SKM-1 treated with dmso at 0.1 percent for 144 hours (cell line): ENCODE data around the gene IRF6.
A peak's percentile ranks its signal among the peaks of the same experiment; 100 is the strongest.

Source experiments
- DNase-seq: peaks from one replicate; lab custom pipeline; 2025; ENCODE audit not compliant: unreplicated experiment; lab: John Stamatoyannopoulos, UW

IRF6 gene

DNA sequence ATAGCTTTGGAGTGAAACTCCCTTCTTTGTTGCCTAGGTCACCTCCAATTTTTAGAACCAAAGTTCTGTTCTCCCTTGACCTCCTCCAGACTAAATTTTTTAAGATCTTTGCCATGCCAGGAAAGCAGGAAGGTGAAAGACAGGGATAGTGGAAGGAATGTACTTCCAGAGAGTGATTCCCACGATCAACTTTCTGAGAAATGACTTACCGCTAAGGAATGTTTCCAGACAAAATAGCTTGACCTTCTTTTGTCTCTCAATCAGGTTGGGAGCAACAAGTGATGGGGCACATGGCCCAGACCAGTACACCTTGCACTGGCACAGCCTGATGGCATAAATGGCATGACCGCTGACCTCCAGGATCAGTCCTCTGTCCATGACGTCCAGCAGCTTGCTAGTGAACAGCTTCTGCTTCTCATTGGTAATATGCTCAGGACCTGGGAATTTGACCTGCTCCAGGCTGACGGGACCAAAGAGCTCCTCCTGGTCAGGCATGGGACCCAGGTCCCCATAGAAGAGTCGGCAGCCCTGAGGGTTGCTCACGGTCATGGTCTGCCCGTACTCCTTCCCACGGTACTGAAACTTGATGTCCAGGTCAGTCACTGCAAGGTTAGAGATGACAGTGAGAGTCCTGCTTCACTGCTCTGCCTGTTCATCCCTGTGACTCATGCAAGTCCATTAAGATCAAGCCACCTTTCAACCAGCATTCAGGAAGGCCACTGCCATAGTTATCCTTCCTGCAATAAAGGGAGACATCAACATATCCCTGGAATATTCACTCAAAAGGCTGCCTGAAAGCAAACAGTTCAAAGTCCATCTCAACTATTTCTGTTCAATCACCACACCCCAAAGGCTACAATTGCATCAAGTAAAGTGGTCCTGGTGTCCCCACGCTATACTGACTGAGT is 15.4 kb downstream of the IRF6 start:
- no peak for DNase-seq

DNA sequence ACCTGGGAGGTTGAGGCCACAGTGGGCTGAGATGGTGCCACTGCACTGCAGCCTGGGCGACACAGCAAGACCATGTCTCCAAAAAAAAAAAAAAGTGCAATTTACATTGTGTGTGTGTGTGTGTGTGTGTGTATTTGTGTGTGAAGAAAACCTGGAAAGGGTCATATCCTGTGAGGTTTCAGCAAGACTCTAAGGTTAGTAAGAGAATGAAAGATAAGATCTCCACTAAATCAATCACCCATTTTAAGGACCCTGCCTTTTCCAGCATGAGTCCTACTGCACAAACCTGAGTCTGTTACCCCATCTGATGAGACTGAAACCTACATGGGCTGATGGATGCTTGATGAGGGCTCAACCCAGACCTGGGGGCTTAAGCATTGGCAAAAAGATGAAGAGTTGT is 16.7 kb downstream of the IRF6 start:
- DNase-seq: no peak

DNA sequence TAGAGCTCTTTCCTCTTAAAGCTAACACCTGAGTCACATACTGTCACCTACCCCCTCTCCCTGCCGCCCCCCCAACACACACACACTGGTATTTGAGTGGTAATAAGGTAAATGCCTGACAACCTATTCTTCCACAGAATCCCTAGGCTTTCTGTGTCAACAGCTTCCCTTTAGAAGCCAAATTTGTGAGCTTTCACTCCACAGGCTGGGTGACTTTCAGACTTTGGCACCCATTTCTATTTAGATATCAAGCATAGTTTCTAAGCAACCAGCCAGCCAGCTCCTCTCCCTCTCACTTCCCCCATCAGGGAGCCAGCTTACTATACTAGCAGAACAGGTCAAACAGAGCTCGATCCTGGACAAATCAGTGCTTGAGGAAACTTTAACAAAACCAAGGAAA is 18.4 kb downstream of the IRF6 start:
- no peak for DNase-seq

DNA sequence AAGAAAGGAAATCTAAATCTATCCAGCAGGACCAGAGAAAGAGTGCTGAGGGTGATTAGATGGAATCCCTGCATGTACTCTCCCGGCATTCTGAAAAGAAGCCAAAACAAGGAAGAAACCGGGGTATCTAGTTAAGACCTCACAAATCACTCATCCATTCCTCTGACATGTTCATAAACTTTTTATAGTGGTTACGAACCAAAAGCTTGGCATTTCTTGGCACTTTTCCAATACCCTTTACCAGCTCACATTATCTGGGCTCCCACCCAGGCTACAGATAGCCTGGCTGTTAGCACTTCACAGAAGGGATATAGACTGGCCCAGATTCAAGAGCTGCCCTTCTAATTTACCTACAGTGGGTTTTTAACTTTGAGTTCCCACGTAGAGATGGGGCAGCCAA is 19.8 kb downstream of the IRF6 start:
- DNase-seq: no peak

DNA sequence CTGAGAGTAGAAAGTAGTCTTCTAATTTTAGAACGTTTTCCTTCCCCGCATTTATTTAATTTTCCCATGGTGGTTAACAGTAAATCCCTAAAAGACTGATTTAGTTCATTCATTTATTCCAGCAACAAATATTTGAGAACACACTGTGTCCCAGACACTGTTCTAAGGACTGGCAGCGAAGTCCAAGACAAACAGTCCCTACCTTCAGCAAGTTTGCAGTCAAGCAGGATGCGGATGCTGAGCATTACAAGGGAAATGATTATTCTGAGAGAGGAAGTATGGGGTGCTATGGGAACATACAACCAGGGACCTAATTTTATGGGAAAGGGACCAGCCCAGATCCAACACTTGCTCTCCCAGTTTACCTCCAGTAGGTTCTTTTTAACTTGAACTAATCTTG is 20.4 kb downstream of the IRF6 start:
- no peak for DNase-seq

DNA sequence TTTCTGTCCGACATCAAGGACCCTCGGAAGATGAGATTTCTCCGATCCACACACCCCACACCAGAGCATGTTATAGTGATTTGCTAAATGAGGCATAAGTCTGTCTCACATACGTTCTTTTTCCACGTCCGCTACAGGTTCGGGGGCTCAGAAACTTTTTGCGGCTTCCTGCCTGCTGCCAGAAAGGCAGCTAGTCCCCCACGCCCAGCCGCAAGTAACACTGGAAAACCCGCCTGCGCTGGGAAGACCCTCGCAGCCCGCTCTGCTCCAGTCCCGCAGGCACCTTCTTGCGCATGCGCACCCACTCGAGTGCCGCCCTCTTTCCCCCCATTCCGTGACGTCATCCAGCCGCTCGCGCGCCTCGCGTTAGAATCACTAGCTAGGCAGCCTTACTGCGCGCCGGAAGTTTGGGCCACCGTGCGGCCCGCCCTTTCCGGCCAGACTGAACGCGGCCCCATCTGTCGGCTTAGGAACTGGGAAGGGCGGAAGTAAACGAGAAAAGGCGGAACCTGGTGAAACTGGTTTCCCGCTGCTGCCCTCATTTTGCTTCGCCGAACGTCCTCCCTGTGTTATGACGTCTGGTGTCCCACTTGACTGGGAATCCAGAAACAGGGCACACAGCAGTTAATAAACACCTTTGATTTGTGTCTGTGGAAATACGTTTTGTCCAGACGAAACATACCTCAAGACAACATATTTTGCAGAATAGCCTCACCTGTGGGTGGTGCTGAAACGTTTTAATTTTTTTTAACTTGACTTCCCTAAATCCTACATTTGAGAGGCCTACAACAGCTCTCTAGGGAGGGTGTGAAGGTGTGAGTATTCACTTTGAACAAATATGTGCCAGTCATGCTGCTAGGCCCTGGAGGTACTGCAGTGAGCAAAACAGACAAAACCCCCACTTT is 21.4 kb downstream of the IRF6 start, which contains the start of gene C1orf74:
C1orf74 (minus strand) TSS at position 295 of the 905 bp plus-strand sequence. CDS start 925 bp downstream, outside the sequence.
- DNase-seq: peak; percentile 99

DNA sequence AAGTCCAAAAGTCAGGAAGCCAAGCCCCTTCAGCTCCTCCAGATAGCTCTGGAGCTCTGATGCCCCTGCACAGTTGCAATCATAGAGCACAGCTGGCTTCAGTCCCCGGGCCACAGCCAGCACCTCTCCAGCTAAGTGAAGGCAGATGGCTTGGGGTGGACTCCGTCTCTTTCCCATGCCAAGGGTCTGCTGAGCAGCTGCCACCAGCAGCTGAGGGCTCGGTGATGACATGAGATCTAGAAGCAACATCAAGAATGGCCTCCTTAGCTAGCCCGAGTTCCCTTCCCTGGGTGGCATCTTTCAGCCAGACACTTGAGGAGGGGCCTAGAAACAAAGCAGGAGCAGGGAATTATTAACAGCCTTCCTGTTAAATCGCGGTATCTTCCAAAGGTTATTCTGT is 22.6 kb downstream of the IRF6 start:
- no peak for DNase-seq

DNA sequence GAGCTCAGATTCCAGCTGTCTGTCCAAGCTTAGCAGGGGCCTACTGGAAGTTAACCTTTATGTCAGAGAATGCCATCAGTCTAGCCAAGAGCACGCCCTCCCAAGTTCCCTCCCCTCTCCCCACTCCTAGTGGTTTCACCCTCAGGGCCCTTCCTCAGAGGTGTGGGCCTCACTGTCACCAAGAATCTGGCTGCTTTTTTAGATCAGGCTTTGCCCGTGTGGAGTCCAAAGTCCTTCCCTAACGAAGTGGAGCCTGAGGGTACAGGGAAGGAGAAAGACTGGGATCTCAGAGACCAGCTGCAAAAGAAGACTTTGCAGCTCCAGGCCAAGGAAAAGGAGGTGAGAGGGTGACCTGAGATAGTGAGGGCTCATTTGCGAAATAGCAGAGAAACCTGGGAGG is 25.7 kb downstream of the IRF6 start:
- no peak for DNase-seq

DNA sequence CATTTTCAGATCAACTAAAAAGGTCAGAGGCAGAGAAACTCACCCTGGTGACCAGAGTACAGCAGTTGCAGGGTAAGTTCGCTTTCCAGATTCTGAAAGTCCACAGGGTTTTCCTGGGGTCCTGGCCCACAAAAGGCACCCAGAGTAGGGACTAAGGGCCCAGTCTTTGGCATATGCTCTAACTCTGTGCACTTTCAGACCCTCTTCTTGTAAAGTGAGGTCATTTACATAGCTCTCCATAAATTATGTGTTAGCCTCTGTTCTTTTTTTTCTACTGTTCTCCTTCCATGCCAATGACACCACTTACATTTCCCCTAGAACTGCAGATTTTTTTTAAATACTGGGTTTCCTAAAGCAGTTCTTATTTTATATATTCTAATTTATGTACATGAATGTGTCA is 27.8 kb downstream of the IRF6 start:
- no peak for DNase-seq

DNA sequence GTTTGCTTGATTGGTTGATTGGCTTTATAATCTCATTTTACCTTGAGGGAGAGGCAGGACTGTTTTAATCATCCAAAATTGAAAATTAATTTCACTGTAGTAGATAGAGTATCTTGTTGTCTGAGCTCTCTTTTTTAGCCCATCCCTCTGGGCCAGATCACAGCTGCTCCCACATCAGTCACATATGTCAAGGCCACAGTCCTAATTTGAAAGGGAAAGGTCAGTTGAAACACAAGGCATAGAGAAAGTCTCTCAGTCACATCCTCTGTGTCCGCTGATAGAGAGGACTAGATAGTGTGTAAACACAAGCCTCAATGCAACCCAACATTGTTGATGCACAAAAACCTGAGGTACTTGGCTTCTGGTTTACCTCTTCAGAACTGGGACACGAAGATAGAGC is 28.4 kb downstream of the IRF6 start:
- DNase-seq: no peak

DNA sequence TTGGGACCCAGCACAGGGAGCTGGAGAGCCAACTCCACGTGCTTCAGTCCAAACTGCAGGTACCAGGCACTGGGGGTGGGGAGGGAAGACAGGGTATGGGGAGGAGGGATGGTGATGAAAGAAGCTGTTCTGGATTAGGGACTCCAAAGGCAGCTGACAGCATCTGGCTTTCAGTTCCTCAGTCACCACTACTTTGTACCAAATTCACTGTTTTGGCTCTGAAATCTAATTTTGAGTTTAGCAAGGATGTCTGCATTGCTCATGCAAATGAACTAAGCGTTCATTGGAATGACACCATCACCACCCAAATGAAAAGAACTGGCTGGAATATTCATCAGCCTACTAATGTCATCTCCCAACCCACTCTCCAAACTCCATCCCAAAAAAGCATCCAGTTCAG is 30.3 kb downstream of the IRF6 start:
- DNase-seq: no peak

DNA sequence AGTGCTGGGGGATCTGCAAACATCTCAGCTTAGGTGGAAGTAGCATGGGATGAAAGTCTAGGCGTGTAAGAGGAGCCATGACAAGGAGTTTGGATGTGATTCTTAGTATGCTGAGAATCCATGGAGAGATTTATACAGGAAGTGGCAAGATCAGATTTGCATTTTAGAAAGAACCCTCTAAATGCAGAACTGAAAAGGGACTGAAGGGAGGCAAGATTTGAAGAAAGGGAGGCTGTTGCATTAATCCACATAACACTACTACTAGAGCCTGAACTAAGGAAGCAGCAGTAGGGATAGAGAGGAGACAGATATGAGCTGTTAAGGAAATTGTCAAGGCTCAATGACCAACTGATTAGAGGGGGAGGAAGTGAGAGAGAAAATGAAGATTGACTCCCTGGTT is 31.4 kb downstream of the IRF6 start:
- no peak for DNase-seq

DNA sequence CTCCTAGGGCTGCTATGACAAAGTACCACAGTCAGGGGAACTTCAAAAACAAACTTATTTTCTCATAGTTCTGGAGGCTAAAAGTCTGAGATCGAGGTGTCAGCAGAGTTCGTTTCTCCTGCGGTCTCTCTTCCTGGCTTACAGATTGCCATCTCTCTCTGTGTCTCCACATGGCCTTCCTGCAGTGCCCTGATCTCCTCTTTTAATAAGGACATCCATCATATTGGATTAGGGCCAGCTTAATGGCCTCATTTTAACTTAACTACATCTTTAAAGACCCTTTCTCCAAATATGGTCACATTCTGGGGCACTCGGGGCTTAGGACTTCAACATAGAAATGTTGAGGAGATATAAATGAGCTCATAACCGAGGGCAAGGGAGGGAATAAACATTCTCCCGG is 33.8 kb downstream of the IRF6 start:
- DNase-seq: no peak

DNA sequence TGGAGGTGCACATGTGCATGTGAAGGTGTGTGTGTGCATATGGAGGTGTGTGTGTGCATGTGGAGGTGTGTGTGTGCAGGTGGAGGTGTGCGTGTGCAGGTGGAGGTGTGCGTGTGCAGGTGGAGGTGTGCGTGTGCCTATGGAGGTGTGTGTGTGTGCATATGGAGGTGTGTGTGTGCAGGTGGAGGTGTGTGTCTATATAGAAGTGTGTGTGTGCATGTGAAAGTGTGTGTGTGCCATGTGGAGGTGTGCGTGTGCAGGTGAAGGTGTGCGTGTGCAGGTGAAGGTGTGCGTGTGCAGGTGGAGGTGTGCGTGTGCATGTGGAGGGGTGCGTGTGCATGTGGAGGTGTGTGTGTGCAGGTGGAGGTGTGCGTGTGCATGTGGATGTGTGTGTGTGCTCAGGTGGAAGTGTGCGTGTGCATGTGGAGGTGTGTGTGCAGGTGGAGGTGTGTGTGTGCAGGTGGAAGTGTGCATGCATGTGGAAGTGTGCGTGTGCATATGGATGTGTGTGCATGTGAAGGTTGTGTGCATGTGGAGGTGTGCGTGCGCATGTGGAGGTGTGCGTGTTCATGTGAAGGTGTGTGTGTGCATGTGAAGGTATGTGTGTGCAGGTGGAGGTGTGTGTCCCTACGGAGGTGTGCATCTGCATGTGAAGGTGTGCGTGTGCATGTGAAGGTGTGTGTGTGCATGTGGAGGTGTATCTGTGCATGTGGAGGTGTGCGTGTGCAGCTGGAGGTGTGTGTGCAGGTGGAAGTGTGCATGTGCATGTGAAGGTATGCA is 35.1 kb downstream of the IRF6 start:
- DNase-seq: no peak

DNA sequence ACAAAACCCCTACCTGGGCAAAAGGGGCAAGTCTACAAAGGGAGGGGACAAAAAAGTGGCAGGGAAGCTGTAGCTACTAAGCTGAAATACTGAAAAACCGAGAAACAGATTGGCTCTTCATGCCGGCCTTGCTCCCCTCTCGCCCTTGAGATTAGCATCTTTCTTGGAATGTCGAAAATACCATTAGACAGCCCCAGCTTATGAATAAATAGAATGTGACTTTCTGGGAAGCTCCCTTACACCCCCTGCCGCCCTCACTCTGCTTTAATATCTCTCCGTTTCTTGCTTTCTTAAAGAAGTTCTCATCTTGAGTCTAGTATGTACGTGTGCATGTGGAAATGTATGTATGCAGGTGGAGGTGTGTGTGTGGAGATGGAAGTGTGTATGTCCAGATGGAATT is 36.0 kb downstream of the IRF6 start:
- DNase-seq: peak; percentile 34

DNA sequence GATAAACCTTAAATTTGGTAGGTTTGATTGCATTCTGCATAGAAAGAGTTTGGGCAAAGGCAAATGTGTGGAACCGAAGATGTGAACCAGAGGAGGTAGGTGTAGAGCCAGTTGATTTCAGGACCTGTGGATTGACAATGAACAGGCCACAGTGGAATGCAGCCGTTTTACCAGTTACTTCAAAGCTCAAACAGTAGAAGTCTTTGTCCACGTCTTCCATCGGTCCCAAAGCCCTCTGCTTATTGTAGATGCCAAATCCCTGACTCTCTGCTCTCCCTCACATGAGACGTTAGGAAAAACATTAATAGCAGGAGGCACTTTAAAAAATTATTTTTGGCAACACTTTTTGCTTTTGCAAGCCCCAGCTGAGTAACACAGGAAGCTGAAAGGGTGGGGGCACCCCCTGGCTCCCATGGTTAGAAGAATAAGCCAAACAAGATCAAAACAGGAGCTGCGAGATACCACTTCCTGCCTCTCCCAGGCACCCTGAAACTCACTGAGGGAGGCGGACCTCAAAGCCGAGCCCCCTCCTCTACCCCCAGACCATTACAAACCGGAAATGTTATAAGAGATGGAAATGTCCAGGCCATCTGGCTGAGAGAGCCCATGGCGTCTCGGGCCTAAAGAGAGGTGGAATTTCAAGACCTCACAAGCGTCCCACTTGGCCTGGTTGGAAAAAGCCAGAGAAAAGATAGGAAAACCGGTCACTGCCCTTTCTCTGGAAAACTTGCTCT is 36.6 kb downstream of the IRF6 start:
- DNase-seq: peak; percentile 81

DNA sequence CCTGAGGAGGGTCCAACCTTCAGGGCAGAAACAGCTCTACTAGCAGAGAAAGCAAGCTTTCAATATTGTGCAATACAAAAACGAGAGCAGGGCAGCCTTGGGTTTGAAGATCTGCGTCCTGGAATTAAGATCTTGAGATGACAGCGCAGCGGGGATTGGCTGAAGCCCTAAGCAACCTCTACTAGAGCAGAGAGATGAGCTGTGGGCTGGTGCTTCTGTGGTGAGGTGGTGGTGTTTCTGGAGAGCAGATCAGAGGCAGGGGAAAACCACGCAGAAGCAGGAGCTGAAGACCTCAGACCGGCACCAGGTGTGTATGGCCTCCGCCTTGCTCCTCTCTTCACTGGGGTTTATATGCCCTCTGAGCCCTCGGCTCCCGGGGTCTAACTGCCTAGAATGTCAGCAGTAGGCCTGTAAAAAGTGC is 37.6 kb downstream of the IRF6 start:
- peak; percentile 55 for DNase-seq

DNA sequence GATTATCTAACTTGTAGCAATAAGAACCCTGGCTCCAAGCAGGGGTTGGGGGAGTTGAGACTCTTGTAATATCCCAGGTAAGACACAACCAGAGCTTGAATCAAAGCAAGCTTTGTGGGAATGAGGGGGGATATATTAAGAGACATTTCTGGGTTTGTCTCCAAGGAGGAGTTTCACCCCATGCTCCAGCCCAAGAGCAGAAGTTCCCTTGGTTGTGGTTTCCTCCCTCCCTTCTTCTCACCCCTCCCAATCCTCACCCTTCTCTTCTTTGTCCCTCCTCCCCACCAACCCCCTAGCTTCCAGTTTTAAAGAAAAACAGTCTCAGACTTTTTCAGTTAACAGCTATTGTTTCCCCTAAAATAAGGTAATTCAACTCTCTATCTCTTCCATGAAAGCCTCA is 38.2 kb downstream of the IRF6 start:
- DNase-seq: peak; percentile 69

DNA sequence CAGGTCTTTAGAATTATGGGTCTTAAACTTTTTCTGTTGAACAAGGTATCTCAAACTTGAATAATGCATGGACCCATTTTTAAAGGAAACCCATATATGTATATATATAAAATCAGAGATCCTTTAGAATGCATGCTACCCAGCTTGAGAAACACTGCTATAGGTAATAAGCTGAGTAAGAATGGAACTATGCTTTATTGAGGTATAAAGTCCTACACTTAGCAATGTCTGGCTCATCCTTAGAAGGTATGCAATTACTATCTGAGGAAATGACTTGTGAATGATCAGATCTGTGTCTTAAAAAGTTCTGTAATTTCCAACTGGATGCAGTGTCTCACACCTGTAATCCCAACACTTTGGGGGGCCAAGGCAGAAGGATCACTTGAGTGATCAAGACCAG is 38.8 kb downstream of the IRF6 start:
- no peak for DNase-seq

DNA sequence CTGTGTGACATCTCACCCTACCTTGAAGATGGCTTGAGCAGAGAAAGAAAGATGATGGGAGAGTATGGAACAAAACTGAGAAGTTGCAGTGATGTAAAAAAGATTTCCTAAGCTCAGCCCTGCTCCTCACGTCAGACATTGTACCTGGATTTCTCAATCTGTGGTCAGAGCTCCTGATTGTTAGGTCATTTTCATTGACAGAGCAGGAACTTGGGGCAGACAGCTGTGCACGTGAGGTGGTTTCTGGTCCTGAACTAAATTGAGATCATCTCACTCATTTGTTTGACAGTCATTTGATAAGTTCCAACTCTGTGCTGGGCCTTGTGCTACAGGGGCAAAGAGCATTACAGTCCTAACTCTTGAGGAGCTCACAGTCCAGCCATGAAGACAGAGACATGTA is 39.9 kb downstream of the IRF6 start:
- DNase-seq: peak; percentile 93
